MG63 (cell line): ENCODE measurements around the gene SPANXN3. TPM values are rescaled to one million over a fixed set of nuclear protein-coding genes. Genes with fewer than 3 reads are reported as not detected.
"Not testable (repeated sequence)": the region's sequence is repeated elsewhere in the genome, so short reads cannot be mapped to it uniquely, and the experiment has no call there.

Experiments used
- DNase-seq: peaks from one replicate; pipeline ENCODE4 v3.0.0-alpha.2; 2020
- H3K27me3 ChIP-seq: fragments of 250-450 bp; sonication (Bioruptor Pico); 2 replicates; pipeline ENCODE4 v1.5.1; 2020; ENCODE audit warnings: mild to moderate bottlenecking, moderate library complexity
- H3K36me3 ChIP-seq: fragments of 250-450 bp; sonication (Bioruptor Pico); 2 replicates; pipeline ENCODE4 v1.5.1; 2020; ENCODE audit warnings: mild to moderate bottlenecking, moderate library complexity
- H3K4me3 ChIP-seq: fragments of 250-450 bp; sonication (Bioruptor Pico); 2 replicates; pipeline ENCODE4 v1.5.1; 2020; ENCODE audit warnings: mild to moderate bottlenecking, moderate library complexity
- H3K9me3 ChIP-seq: fragments of 250-450 bp; sonication (Bioruptor Pico); 2 replicates; pipeline ENCODE4 v1.5.1; 2020; ENCODE audit warnings: mild to moderate bottlenecking, moderate library complexity
- total RNA-seq: library from RNA; depleted of rRNA; stranded (reverse); fragments of >200 nt; shearing (Covaris generic); gene quantifications from 2 replicates; pipeline ENCODE4 v1.2.3, GENCODE V29; 2014; ENCODE audit warnings: low replicate concordance; rRNA removed

The SPANXN3 gene
- total RNA-seq, result not detected in 2 replicates

- H3K27me3 ChIP-seq, DNase-seq, H3K4me3 ChIP-seq, H3K36me3 ChIP-seq, H3K9me3 ChIP-seq: not testable (repeated sequence)
Measured at GRCh38 chrX:143517375-143517774, at the start of gene SPANXN3. Gene SPANXN3 (minus strand): TSS chrX:143517475. CDS start chrX:143517391, 84 bp downstream.

GRCh38 chrX:143536176-143536575 lies 18.9 kb upstream of the SPANXN3 start:
- no peak overlapping the region for H3K4me3 ChIP-seq
- H3K9me3 ChIP-seq, result no peaks in the 10 kb centered on the region
- H3K27me3 ChIP-seq, result no peaks in the 10 kb centered on the region
- peak; percentile 14 for DNase-seq
- H3K36me3 ChIP-seq, result no peaks in the 10 kb centered on the region

GRCh38 chrX:143502196-143502595 lies 15.1 kb downstream of the SPANXN3 start:
- not testable (repeated sequence) for H3K36me3 ChIP-seq, H3K27me3 ChIP-seq, H3K9me3 ChIP-seq, H3K4me3 ChIP-seq, DNase-seq

- Histone ChIP-seq H3K27me3 (no peaks in the 10 kb centered on the region), H3K36me3 (no peaks in the 10 kb centered on the region), H3K9me3 (no peaks in the 10 kb centered on the region), H3K4me3 (no peak overlapping the region)
- DNase-seq, result no peak
Measured at GRCh38 chrX:143500751-143501150, 16.5 kb downstream of the SPANXN3 start.

GRCh38 chrX:143486105-143486504 lies 31.2 kb downstream of the SPANXN3 start:
- Histone ChIP-seq H3K4me3 (no peak overlapping the region), H3K27me3 (no peaks in the 10 kb centered on the region)
- no peak for DNase-seq

GRCh38 chrX:143476751-143477150 lies 40.5 kb downstream of the SPANXN3 start:
- Histone ChIP-seq H3K36me3 (no peaks in the 10 kb centered on the region), H3K9me3 (no peaks in the 10 kb centered on the region), H3K27me3 (no peaks in the 10 kb centered on the region), H3K4me3 (no peak overlapping the region)
- DNase-seq, result no peak

More at GRCh38 chrX:143486105-143486504, 31.2 kb downstream of the SPANXN3 start:
- H3K36me3 ChIP-seq, result no peaks in the 10 kb centered on the region
- H3K9me3 ChIP-seq, result no peaks in the 10 kb centered on the region

GRCh38 chrX:143472347-143472938 lies 44.8 kb downstream of the SPANXN3 start:
- Histone ChIP-seq H3K4me3 (no peak overlapping the region), H3K9me3 (no peaks in the 10 kb centered on the region), H3K36me3 (no peaks in the 10 kb centered on the region), H3K27me3 (no peaks in the 10 kb centered on the region)
- DNase-seq, result no peak

GRCh38 chrX:143466130-143466529 lies 51.1 kb downstream of the SPANXN3 start:
- H3K4me3 ChIP-seq, result no peak overlapping the region
- no peaks in the 10 kb centered on the region for H3K9me3 ChIP-seq
- H3K27me3 ChIP-seq, result no peaks in the 10 kb centered on the region
- no peak for DNase-seq
- no peaks in the 10 kb centered on the region for H3K36me3 ChIP-seq

GRCh38 chrX:143462696-143463095 lies 54.6 kb downstream of the SPANXN3 start:
- no peak for DNase-seq
- no peaks in the 10 kb centered on the region for H3K27me3 ChIP-seq
- H3K36me3 ChIP-seq, result no peaks in the 10 kb centered on the region
- H3K9me3 ChIP-seq, result no peaks in the 10 kb centered on the region
- H3K4me3 ChIP-seq, result no peak overlapping the region

- Histone ChIP-seq H3K9me3 (no peaks in the 10 kb centered on the region), H3K27me3 (no peaks in the 10 kb centered on the region), H3K4me3 (no peak overlapping the region), H3K36me3 (no peaks in the 10 kb centered on the region)
- DNase-seq, result no peak
Measured at GRCh38 chrX:143461606-143462005, 55.7 kb downstream of the SPANXN3 start.

Other genes with a start within 250 kb of the SPANXN3 start
- gene SLITRK4, start 118.6 kb upstream of the SPANXN3 start, total RNA-seq, result 0.10 and 0.56 TPM in 2 replicates
- not detected in 2 replicates for gene SPANXN2, start 203.3 kb upstream of the SPANXN3 start, total RNA-seq